Psoas muscle (tissue), 8 donors: ENCODE results near the gene SNED1. TPM values are rescaled to one million over a fixed set of nuclear protein-coding genes. Genes with fewer than 3 reads are reported as not detected.
A peak's percentile ranks its signal among the peaks of the same experiment; 100 is the strongest.

Source experiments
- ATAC-seq, 4 donors: fragments of 200-7000 bp; cut with Tn5 transposase; one replicate each; pipeline ENCODE4 v1.9.1; 2020; ENCODE audit warnings: moderate library complexity in 3 of 4, mild to moderate bottlenecking in 2 of 4
- DNase-seq, 2 donors: peaks; one replicate each; pipeline ENCODE4 v3.0.0-alpha.2; 2020
- H3K27ac ChIP-seq: fragments of 200-600 bp; one replicate; pipeline ENCODE4 v1.8.0; 2022
- H3K27me3 ChIP-seq, 3 donors: fragments of 200-600 bp in 1 of 3; one replicate each; pipeline versions ENCODE4 v1.6.1 to v1.8.0; 2013 to 2022; ENCODE audit warnings: low read length in 2 of 3, mild to moderate bottlenecking in 2 of 3, moderate library complexity in 1 of 3; ENCODE audit not compliant: insufficient read depth in 3 of 3
- H3K36me3 ChIP-seq, 2 donors: fragments of 200-600 bp in 1 of 2; one replicate each; pipeline versions ENCODE4 v1.6.1 to v1.8.0; 2013 to 2022; ENCODE audit warnings: low read depth in 1 of 2, mild to moderate bottlenecking in 1 of 2, moderate library complexity in 1 of 2; ENCODE audit not compliant: insufficient read depth in 1 of 2
- H3K4me1 ChIP-seq: fragments of 200-600 bp; one replicate; pipeline ENCODE4 v1.8.0; 2022
- H3K4me3 ChIP-seq: fragments of 200-600 bp; one replicate; pipeline ENCODE4 v1.8.0; 2022; ENCODE audit warnings: mild to moderate bottlenecking
- H3K9me3 ChIP-seq: fragments of 200-600 bp; one replicate; pipeline ENCODE4 v1.8.0; 2022
- CTCF ChIP-seq: fragments of 200-600 bp; IDR thresholded peaks from one replicate; pipeline ENCODE4 v1.8.0; 2022; ENCODE audit warnings: antibody characterized with exemption
- WGBS, 3 donors: extraction: QIAGEN DNeasy Blood & Tissue Kit; methylation state at CpG; one replicate each; pipeline versions ENCODE4 v1.1.6 to v1.1.7; 2013; 5-methylcytosine and 5-hydroxymethylcytosine counted together
- intact Hi-C, 2 donors: fragments of 100-400 bp; cut with DNase I; formaldehyde crosslinking; loops; one replicate each; pipeline versions ENCODE4 v1.11.0 to v1.14.2; 2022
- polyA plus RNA-seq, 3 donors: library from polyadenylated mRNA; stranded (reverse); fragments of 200-250 nt; gene quantifications; one replicate each; pipeline ENCODE4 v1.2.3, GENCODE V29; 2013
- total RNA-seq, 4 donors: library from RNA; stranded (reverse); fragmentation: NEBNext Ultra II Directional in 2 of 4; extraction: Animal tissue kit (Norgen Biotek cat#: 25700) in 2 of 4; gene quantifications; one replicate each; pipeline versions ENCODE4 v1.2.1 to v1.2.4, GENCODE V29; 2021 to 2023
- donor health status: healthy with polysubstance abuse.
- donor health status: DM: no; HTN: no; CAD: no; lungs with moderate emphysema.
- donor health status: Bipolar disorder and iron deficiency.
- donor health status: healthy.
- donor health status: DM: yes; HTN: yes; CAD: no.
- donor health status: DM: no; HTN: no; CAD: no.
- donor health status: DM: no; HTN: no; CAD: no.
- donor health status: DM: yes; HTN: yes; CAD: no.

SNED1 gene
- total and polyA plus RNA-seq, 7 donors = 7.8 to 36.9 (median 9.2) TPM

GRCh38 chr2:240987588-240987987, 10.8 kb upstream of the SNED1 start:
- Histone ChIP-seq H3K27ac (no peak overlapping the region), H3K4me1 (peaks cover 26% of the 10 kb centered on the region), H3K4me3 (no peak overlapping the region), H3K36me3 (no peaks in the 10 kb centered on the region), H3K9me3 (no peaks in the 10 kb centered on the region), H3K27me3 (peaks cover 0 to 3% (median 0%) of the 10 kb centered on the region in 3 donors)
- intact Hi-C loops = loop anchor here (5.0 kb wide), 3 partner anchors 60 to 135 kb away; no protein-coding TSS in a partner anchor
- ATAC-seq (no peak), DNase-seq (peak; percentile 23 to 58)
- TF ChIP-seq CTCF = no peak
- 49 to 67% (median 54%) methylated on average over 5 to 6 of the region's 6 CpGs for WGBS, 3 donors

GRCh38 chr2:240988146-240988545, 10.3 kb upstream of the SNED1 start:
- Histone ChIP-seq H3K27me3 (no peaks in the 10 kb centered on the region), H3K36me3 (no peaks in the 10 kb centered on the region), H3K4me1 (peaks cover 32% of the 10 kb centered on the region), H3K27ac (no peak overlapping the region), H3K9me3 (no peaks in the 10 kb centered on the region), H3K4me3 (no peak overlapping the region)
- intact Hi-C loops = loop anchor here (2.0 to 5.0 kb wide), 4 partner anchors 61 to 136 kb away; no protein-coding TSS in a partner anchor
- peak; percentile 14 to 44 for DNase-seq
- WGBS, 3 donors = 82 to 89% (median 87%) methylated on average over 3 of the region's 3 CpGs
- ATAC-seq = no peak
- no peak for TF ChIP-seq CTCF

- WGBS, 3 donors = 87 to 93% (median 88%) methylated on average over 5 to 6 of the region's 6 CpGs
- Histone ChIP-seq H3K36me3 (no peaks in the 10 kb centered on the region), H3K9me3 (no peaks in the 10 kb centered on the region), H3K4me1 (peaks cover 32% of the 10 kb centered on the region), H3K27me3 (no peaks in the 10 kb centered on the region), H3K4me3 (no peak overlapping the region), H3K27ac (no peak overlapping the region)
- ATAC-seq (no peak), DNase-seq (peak; percentile 11 to 44)
- intact Hi-C loops = loop anchor here (2.0 to 5.0 kb wide), 4 partner anchors 61 to 136 kb away; no protein-coding TSS in a partner anchor
- no peak for TF ChIP-seq CTCF
These were observed 9.7 kb upstream of the SNED1 start for GRCh38 chr2:240988571-240989271.

GRCh38 chr2:240989451-240990265, 8.8 kb upstream of the SNED1 start:
- DNase-seq = peak; percentile 46 to 83

More at GRCh38 chr2:240989451-240990265, 8.8 kb upstream of the SNED1 start:
- Histone ChIP-seq H3K27ac (no peak overlapping the region), H3K27me3 (no peaks in the 10 kb centered on the region), H3K4me3 (no peak overlapping the region), H3K9me3 (no peaks in the 10 kb centered on the region), H3K36me3 (no peaks in the 10 kb centered on the region), H3K4me1 (peaks cover 32% of the 10 kb centered on the region)
- peak in 3 of 4 donors; percentile 20 to 46 (median 34) for ATAC-seq
- intact Hi-C loops = loop anchor here (2.0 to 10.0 kb wide), 5 partner anchors 62 to 405 kb away; partner anchors contain the start of gene CAPN10 (in 1 of the 2)
- peak; percentile 47 for TF ChIP-seq CTCF
- WGBS, 3 donors = 77 to 85% (median 79%) methylated on average over 17 of the region's 17 CpGs
